Pancreas (tissue), 10 donors: ENCODE data around the gene SEC14L5. TPM values are rescaled to one million over a fixed set of nuclear protein-coding genes. Genes with fewer than 3 reads are reported as not detected.

ENCODE experiments used
- ATAC-seq, 4 donors: fragments of 200-7000 bp; cut with Tn5 transposase; one replicate each; pipeline versions ENCODE4 v1.8.0 to v1.9.1; 2020; ENCODE audit warnings: mild to moderate bottlenecking in 4 of 4, moderate library complexity in 4 of 4
- DNase-seq, 6 donors: peaks; one replicate each; pipeline ENCODE4 v3.0.0-alpha.2; 2020
- FAIRE-seq: peaks from 2 replicates; lab custom pipeline; 2012; peaks lifted over from hg19 to GRCh38; lab: Jason Lieb, UNC
- H3K27ac ChIP-seq, 4 donors: fragments of 200-600 bp; sonication (generic); 1 replicate in 3 of 4; 2 replicates in 1 of 4; pipeline versions ENCODE4 v1.5.0 to v1.8.0; 2020
- H3K27me3 ChIP-seq, 4 donors: fragments of 200-600 bp; one replicate each; pipeline ENCODE4 v1.8.0; 2021
- H3K36me3 ChIP-seq, 3 donors: fragments of 200-600 bp; sonication (generic) in 1 of 3; one replicate each; pipeline versions ENCODE4 v1.5.0 to v1.8.0; 2020 to 2021
- H3K4me1 ChIP-seq, 3 donors: fragments of 200-600 bp; one replicate each; pipeline ENCODE4 v1.8.0; 2021
- H3K4me3 ChIP-seq, 4 donors: fragments of 200-600 bp; sonication (generic) in 2 of 4; one replicate each; pipeline versions ENCODE4 v1.5.0 to v1.8.0; 2020 to 2021
- H3K9me3 ChIP-seq, 4 donors: fragments of 200-600 bp; one replicate each; pipeline ENCODE4 v1.8.0; 2021
- WGBS, 2 donors: extraction: QIAGEN DNeasy Blood & Tissue Kit; methylation state at CpG; one replicate each; pipeline ENCODE4 v1.1.7; 2013; 5-methylcytosine and 5-hydroxymethylcytosine counted together
- intact Hi-C, 3 donors: fragments of 100-400 bp; cut with DNase I; formaldehyde crosslinking; loops; one replicate each; pipeline versions ENCODE4 v1.11.1 to v1.14.2; 2022
- polyA plus RNA-seq, 2 donors: library from polyadenylated mRNA; stranded (reverse); fragments of 200-250 nt; gene quantifications; one replicate each; pipeline ENCODE4 v1.2.3, GENCODE V29; 2013
- total RNA-seq, 6 donors: library from RNA; stranded (reverse); fragmentation: NEBNext Ultra II Directional in 4 of 6; extraction: Animal tissue kit (Norgen Biotek cat#: 25700) in 4 of 6; gene quantifications; one replicate each; pipeline versions ENCODE4 v1.2.1 to v1.2.4, GENCODE V29; 2021 to 2023
- TF ChIP-seq, protein P1 (sequence below), 4 donors: fragments of 200-600 bp; sonication (generic) in 3 of 4; IDR thresholded peaks; one replicate each; pipeline versions ENCODE4 v1.5.0 to v1.8.0; 2021; ENCODE audit warnings: antibody characterized with exemption in 4 of 4
- donor health status: healthy with polysubstance abuse.
- donor health status: DM: no; HTN: no; CAD: no; lungs with moderate emphysema.
- donor health status: DM: no; HTN: no; CAD: no.
- donor health status: control.
- donor health status: control.
- donor health status: Bipolar disorder and iron deficiency.
- donor health status: DM: yes; HTN: yes; CAD: no.
- donor health status: DM: no; HTN: no; CAD: no.
- donor health status: DM: no; HTN: no; CAD: no.
- donor health status: DM: yes; HTN: yes; CAD: no.

SEC14L5 gene
- total and polyA plus RNA-seq, 8 donors: 0.22 to 0.79 (median 0.51) TPM

DNA sequence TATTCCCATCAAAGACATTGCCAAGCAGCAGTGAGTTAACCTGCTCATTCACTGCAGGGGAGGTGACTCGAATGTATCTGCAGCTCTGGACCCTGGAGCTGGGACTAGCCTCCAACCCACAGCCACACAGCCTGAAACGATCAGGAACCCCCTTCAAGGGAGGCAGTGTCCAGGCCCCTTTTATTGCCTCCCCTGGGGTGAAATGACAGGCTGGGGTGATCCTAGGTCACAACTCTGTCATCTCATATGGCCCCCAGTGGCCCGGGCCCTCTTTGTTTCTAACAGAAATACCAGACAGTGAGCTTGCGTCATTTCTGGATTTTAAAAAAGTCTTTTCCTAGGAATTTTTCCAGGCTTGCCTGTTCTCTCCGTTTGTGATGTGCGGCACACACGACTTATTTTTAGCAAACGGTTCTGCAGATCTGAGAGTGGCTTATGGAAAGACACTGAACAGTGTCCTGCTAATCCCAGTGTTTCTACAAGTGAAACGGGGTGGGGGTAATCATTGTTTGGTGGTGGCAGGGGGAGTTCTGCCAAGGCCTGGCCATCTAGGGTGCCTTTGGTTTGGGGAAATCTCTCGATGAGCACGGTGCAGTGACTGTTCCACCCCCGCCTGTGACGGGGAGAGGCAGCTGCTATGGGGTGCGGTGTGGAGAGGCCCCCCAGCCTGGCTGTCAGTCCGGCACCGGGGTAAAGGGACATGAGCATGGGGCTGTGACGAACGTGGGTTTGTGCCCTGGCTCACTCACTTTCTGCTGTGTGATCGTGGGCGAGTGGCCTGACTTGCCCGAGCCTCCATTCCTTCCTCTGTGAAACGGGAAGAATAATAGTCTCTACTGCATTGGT, 48.4 kb downstream of the SEC14L5 start:
- TF ChIP-seq, protein P1, sequence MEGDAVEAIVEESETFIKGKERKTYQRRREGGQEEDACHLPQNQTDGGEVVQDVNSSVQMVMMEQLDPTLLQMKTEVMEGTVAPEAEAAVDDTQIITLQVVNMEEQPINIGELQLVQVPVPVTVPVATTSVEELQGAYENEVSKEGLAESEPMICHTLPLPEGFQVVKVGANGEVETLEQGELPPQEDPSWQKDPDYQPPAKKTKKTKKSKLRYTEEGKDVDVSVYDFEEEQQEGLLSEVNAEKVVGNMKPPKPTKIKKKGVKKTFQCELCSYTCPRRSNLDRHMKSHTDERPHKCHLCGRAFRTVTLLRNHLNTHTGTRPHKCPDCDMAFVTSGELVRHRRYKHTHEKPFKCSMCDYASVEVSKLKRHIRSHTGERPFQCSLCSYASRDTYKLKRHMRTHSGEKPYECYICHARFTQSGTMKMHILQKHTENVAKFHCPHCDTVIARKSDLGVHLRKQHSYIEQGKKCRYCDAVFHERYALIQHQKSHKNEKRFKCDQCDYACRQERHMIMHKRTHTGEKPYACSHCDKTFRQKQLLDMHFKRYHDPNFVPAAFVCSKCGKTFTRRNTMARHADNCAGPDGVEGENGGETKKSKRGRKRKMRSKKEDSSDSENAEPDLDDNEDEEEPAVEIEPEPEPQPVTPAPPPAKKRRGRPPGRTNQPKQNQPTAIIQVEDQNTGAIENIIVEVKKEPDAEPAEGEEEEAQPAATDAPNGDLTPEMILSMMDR (IDR thresholded peaks at IDR 0.05): no peak
- DNase-seq (no peak), FAIRE-seq (no peak), ATAC-seq (no peak)
- H3K27me3 ChIP-seq: no peaks in the 10 kb centered on the region
- no peaks in the 10 kb centered on the region for H3K9me3 ChIP-seq
- H3K27ac ChIP-seq: no peak overlapping the region
- intact Hi-C loops: no loop called here
- no peak overlapping the region for H3K4me3 ChIP-seq
- H3K4me1 ChIP-seq: no peaks in the 10 kb centered on the region
- H3K36me3 ChIP-seq: no peaks in the 10 kb centered on the region
- 74 to 78% methylated on average over 22 of the region's 22 CpGs for WGBS, 2 donors

DNA sequence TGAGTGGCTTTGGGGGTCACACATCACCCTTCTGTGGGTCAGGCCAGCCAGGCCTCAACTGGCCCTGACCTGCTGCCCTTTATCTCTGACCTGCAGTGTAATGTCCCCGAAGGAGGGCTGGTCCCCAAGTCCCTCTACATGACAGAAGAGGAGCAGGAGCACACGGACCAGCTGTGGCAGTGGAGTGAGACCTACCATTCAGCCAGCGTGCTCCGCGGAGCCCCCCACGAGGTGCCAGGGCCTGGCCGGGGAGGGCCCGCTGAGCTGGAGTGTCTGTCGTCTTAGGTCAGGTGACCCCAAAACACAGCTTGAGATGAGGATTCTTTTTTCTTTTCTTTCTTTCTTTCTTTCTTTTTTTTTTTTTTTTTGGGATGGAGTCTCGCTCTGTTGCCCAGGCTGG, 49.1 kb downstream of the SEC14L5 start:
- intact Hi-C loops: no loop called here
- WGBS, 2 donors: 82 to 83% methylated on average over 9 to 10 of the region's 10 CpGs

DNA sequence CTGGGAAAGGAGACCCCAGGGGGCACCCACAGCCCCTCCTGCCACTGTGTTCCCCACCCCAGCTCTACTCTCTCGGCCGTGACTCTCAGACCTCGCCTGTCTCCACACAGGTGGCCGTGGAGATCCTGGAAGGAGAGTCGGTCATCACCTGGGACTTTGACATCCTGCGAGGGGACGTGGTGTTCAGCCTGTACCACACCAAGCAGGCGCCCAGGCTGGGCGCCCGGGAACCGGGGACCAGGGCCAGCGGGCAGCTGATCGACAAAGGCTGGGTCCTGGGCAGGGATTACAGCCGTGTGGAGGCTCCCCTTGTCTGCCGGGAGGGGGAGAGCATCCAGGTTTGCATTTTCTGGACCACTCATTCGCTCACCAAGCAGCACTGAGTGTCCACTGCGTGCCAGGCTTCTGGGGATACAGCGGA, 50.2 kb downstream of the SEC14L5 start:
- H3K4me1 ChIP-seq: no peaks in the 10 kb centered on the region
- TF ChIP-seq, protein P1 (IDR thresholded peaks at IDR 0.05): no peak
- WGBS, 2 donors: 79 to 82% methylated on average over 18 of the region's 18 CpGs
- ATAC-seq (no peak), DNase-seq (no peak), FAIRE-seq (no peak)
- H3K4me3 ChIP-seq: no peak overlapping the region
- no peaks in the 10 kb centered on the region for H3K36me3 ChIP-seq
- H3K9me3 ChIP-seq: no peaks in the 10 kb centered on the region
- intact Hi-C loops: no loop called here
- no peak overlapping the region for H3K27ac ChIP-seq
- no peaks in the 10 kb centered on the region for H3K27me3 ChIP-seq

More for the DNA sequence above, 49.1 kb downstream of the SEC14L5 start:
- TF ChIP-seq, protein P1 (IDR thresholded peaks at IDR 0.05): no peak
- no peak overlapping the region for H3K27ac ChIP-seq
- H3K4me3 ChIP-seq: no peak overlapping the region
- no peaks in the 10 kb centered on the region for H3K36me3 ChIP-seq
- no peaks in the 10 kb centered on the region for H3K9me3 ChIP-seq
- no peak for DNase-seq
- no peaks in the 10 kb centered on the region for H3K4me1 ChIP-seq
- ATAC-seq: no peak
- no peak for FAIRE-seq
- H3K27me3 ChIP-seq: no peaks in the 10 kb centered on the region

DNA sequence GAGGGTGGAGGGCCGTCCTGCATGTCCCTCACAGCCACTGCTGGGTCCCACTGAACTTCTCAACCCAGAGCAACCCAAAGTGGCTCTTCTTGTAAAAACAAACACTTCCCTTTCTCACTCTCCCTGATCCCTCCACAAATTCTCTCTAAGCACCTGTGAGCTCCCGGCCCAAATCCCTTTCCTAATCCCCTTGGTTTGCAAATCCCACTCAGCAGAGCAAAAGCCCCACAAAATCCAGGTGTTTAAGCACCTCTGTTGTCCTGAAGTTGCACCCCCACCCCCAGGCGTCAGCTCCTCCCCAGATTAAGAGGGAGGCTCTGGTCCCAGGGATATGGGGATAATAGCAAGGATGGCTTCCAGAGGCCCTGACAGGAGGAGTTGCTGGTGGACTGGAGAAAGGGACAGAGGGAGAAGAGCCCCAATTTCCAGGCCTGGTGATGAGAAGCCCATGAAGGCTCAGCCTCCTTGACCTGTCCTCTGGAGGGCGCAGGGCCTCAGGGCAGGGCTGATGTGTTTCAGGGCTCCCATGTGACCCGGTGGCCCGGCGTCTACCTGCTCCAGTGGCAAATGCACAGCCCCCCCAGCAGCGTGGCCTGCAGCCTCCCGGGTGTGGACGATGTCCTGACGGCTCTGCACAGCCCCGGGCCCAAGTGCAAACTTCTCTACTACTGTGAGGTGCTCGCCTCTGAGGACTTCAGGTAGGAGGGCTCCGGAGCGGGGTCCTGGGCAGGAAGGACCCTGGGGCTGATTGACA, 52.6 kb downstream of the SEC14L5 start:
- TF ChIP-seq, protein P1 (IDR thresholded peaks at IDR 0.05): no peak
- H3K4me1 ChIP-seq: no peaks in the 10 kb centered on the region
- no peak overlapping the region for H3K4me3 ChIP-seq
- H3K9me3 ChIP-seq: no peaks in the 10 kb centered on the region
- no peak overlapping the region for H3K27ac ChIP-seq
- no peaks in the 10 kb centered on the region for H3K27me3 ChIP-seq
- intact Hi-C loops: no loop called here
- FAIRE-seq (no peak), DNase-seq (peak in 1 of 6 donors; percentile 61), ATAC-seq (no peak)
- WGBS, 2 donors: 33 to 42% methylated on average over 15 of the region's 15 CpGs
- no peaks in the 10 kb centered on the region for H3K36me3 ChIP-seq
